ENCODE measurements around the gene DLG5. TPM values are rescaled to one million over a fixed set of nuclear protein-coding genes. Genes with fewer than 3 reads are reported as not detected.

Gene DLG5
- total and polyA plus RNA-seq, 2 donors (not counting 1 experiment from before 2014, with no cell fraction given), result 0.51 to 0.54 TPM

DNA sequence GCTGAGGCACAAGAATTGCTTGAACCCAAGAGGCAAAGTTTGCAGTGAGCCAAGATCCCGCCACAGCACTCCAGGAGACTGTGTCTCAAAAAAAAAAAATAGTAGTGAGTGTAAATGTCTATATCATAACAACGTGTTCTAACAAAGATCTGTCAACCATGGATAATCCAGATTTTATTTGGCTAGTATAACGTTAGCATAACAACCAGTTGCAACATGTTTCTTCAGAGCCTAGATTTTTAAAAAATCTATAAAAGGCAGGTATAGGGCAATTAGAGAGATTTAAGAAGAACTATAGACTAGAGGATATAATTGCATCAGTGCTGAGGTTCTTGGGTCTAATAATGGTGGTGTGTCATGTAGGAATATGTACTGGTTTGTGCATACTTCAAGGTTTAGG, 30.5 kb downstream of the DLG5 start:
- Histone ChIP-seq H3K9me3 (ENCODE audit: control extremely low read depth in 1 of 3, control insufficient read depth in 2 of 3, insufficient read depth in 1 of 3, low read length in 2 of 3) (no peaks in the 10 kb centered on the region), H3K79me2 (ENCODE audit: control insufficient read depth, insufficient read depth, low read length) (no peaks in the 10 kb centered on the region), H3K27me3 (replicated peaks in 1 of 4; ENCODE audit: control extremely low read depth in 1 of 4, control insufficient read depth in 3 of 4, insufficient read depth in 4 of 4, low read length in 3 of 4) (no peaks in the 10 kb centered on the region), H2AFZ (ENCODE audit: insufficient read depth, low read depth, low read length, poor library complexity, severe bottlenecking) (no peak overlapping the region), H4K20me1 (ENCODE audit: control insufficient read depth, insufficient read depth, low read length, poor library complexity, severe bottlenecking) (no peaks in the 10 kb centered on the region), H3K4me2 (replicated peaks; ENCODE audit: low read depth, low read length, poor library complexity, severe bottlenecking) (no peak overlapping the region), H3K9ac (ENCODE audit: low read length) (no peak overlapping the region), H3K36me3 (replicated peaks in 1 of 2; ENCODE audit: control extremely low read depth in 1 of 2, control insufficient read depth in 1 of 2, extremely low read depth in 1 of 2, insufficient read depth in 2 of 2, low read length in 1 of 2) (no peaks in the 10 kb centered on the region), H3K4me3 (ENCODE audit: control extremely low read depth in 1 of 5, extremely low read depth in 1 of 5, insufficient read depth in 1 of 5, low read depth in 2 of 5, low read length in 4 of 5) (no peak overlapping the region), H3K27ac (ENCODE audit: low read length in 2 of 2) (no peak overlapping the region), H3K4me1 (ENCODE audit: control insufficient read depth in 2 of 2, insufficient read depth in 2 of 2, low read length in 2 of 2) (no peaks in the 10 kb centered on the region)
- POLR2A ChIA-PET, result no interaction called here
- ATAC-seq (ENCODE audit: low read depth), result no peak
- no peak for DNase-seq
- peaks cover 23% of the 10 kb centered on the region for H3K27me3 Mint-ChIP-seq
- TF ChIP-seq, protein P1, sequence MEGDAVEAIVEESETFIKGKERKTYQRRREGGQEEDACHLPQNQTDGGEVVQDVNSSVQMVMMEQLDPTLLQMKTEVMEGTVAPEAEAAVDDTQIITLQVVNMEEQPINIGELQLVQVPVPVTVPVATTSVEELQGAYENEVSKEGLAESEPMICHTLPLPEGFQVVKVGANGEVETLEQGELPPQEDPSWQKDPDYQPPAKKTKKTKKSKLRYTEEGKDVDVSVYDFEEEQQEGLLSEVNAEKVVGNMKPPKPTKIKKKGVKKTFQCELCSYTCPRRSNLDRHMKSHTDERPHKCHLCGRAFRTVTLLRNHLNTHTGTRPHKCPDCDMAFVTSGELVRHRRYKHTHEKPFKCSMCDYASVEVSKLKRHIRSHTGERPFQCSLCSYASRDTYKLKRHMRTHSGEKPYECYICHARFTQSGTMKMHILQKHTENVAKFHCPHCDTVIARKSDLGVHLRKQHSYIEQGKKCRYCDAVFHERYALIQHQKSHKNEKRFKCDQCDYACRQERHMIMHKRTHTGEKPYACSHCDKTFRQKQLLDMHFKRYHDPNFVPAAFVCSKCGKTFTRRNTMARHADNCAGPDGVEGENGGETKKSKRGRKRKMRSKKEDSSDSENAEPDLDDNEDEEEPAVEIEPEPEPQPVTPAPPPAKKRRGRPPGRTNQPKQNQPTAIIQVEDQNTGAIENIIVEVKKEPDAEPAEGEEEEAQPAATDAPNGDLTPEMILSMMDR (IDR thresholded peaks at IDR 0.05), result no peak
- TF ChIP-seq EZH2 (IDR thresholded peaks at IDR 0.05; ENCODE audit: borderline replicate concordance, insufficient read depth, low read depth, low read length, poor library complexity, severe bottlenecking), result no peak
- H3K9me3 Mint-ChIP-seq (ENCODE audit: insufficient read depth), result no peaks in the 10 kb centered on the region
- intact Hi-C loops (cut with micrococcal nuclease), result no loop called here
- H3K27ac Mint-ChIP-seq, result no peak overlapping the region
- H3K4me3 Mint-ChIP-seq, result no peak overlapping the region
- WGBS (ENCODE audit: insufficient coverage), result no CpG with 5 or more reads among the region's 3 CpGs
- H3K4me1 Mint-ChIP-seq, result no peaks in the 10 kb centered on the region
- CTCF ChIA-PET, result no interaction called here

DNA sequence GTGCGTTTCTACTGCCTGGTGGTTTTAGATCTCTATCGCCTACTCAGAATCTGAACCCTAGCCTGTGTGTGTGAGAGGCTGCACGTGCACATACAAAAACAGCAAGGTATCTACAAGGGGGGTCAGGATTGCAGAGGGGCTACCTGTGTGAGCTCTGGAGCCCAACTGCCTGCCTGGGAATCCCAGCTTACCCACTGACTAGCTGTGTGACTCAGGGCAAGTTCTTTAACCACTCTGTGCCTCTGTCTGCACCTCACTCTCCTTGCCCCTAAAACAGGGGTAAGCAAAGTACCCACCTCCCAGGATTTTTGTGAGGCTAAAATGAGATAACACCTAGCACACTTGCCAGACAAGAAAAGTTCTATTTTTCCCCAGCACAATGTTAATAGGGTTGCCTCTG, 32.5 kb downstream of the DLG5 start:
- H4K20me1 ChIP-seq (ENCODE audit: control insufficient read depth, insufficient read depth, low read length, poor library complexity, severe bottlenecking), result no peaks in the 10 kb centered on the region
- no peak overlapping the region for H2AFZ ChIP-seq (ENCODE audit: insufficient read depth, low read depth, low read length, poor library complexity, severe bottlenecking)
- no peak for DNase-seq
- Mint-ChIP-seq H3K27ac (no peak overlapping the region), H3K27me3 (peaks cover 15% of the 10 kb centered on the region), H3K4me3 (no peak overlapping the region), H3K4me1 (no peaks in the 10 kb centered on the region), H3K9me3 (ENCODE audit: insufficient read depth) (no peaks in the 10 kb centered on the region)
- H3K4me3 ChIP-seq (ENCODE audit: control extremely low read depth in 1 of 5, extremely low read depth in 1 of 5, insufficient read depth in 1 of 5, low read depth in 2 of 5, low read length in 4 of 5), result no peak overlapping the region
- 50% methylated on average over 2 of the region's 3 CpGs for WGBS (ENCODE audit: insufficient coverage)
- no peak overlapping the region for H3K27ac ChIP-seq (ENCODE audit: low read length in 2 of 2)
- POLR2A ChIA-PET, result no interaction called here
- no peaks in the 10 kb centered on the region for H3K27me3 ChIP-seq (replicated peaks in 1 of 4; ENCODE audit: control extremely low read depth in 1 of 4, control insufficient read depth in 3 of 4, insufficient read depth in 4 of 4, low read length in 3 of 4)
- intact Hi-C loops (cut with micrococcal nuclease), result no loop called here
- ATAC-seq (ENCODE audit: low read depth), result no peak
- H3K79me2 ChIP-seq (ENCODE audit: control insufficient read depth, insufficient read depth, low read length), result no peaks in the 10 kb centered on the region
- H3K9ac ChIP-seq (ENCODE audit: low read length), result no peak overlapping the region
- CTCF ChIA-PET, result no interaction called here
- H3K4me2 ChIP-seq (replicated peaks; ENCODE audit: low read depth, low read length, poor library complexity, severe bottlenecking), result no peak overlapping the region
- H3K36me3 ChIP-seq (replicated peaks in 1 of 2; ENCODE audit: control extremely low read depth in 1 of 2, control insufficient read depth in 1 of 2, extremely low read depth in 1 of 2, insufficient read depth in 2 of 2, low read length in 1 of 2), result no peaks in the 10 kb centered on the region
- no peaks in the 10 kb centered on the region for H3K9me3 ChIP-seq (ENCODE audit: control extremely low read depth in 1 of 3, control insufficient read depth in 2 of 3, insufficient read depth in 1 of 3, low read length in 2 of 3)
- TF ChIP-seq EZH2 (IDR thresholded peaks at IDR 0.05; ENCODE audit: borderline replicate concordance, insufficient read depth, low read depth, low read length, poor library complexity, severe bottlenecking), result no peak
- TF ChIP-seq, protein P1 (IDR thresholded peaks at IDR 0.05), result no peak
- no peaks in the 10 kb centered on the region for H3K4me1 ChIP-seq (ENCODE audit: control insufficient read depth in 2 of 2, insufficient read depth in 2 of 2, low read length in 2 of 2)
